ENCODE results near the gene VOPP1.
"Not testable (repeated sequence)": the region's sequence is repeated elsewhere in the genome, so short reads cannot be mapped to it uniquely, and the experiment has no call there.

DNA sequence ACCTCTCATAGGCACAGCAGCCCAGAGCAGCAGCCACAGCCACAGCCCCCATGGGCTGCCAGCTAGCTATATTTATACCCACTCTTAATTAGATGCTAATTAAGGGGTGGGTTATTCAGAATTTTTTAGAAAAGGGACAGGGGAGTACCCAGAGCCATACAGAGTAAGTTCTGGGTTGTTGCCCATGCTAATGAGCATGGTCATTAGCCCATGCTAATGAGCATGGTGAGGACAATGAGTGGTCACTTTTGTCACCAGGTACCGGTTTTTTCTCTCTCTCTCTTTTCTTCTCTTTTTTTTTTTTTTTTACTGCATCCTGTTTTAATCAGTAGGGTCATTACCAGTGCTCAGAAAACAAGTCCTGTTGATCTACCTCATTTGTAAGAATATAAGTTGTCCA, 37.4 kb upstream of the VOPP1 start:
- not testable (repeated sequence) for TF ChIP-seq CTCF (IDR thresholded peaks at IDR 0.05 in 8 of 11, conservative IDR thresholded peaks at IDR 0.05 in 3 of 11); POLR2A (IDR thresholded peaks at IDR 0.05)

All from spleen (tissue), 7 donors.